Right cardiac atrium (tissue), 5 donors: ENCODE results near the gene ABL2. TPM values are rescaled to one million over a fixed set of nuclear protein-coding genes. Genes with fewer than 3 reads are reported as not detected.
"Not testable (repeated sequence)": the region's sequence is repeated elsewhere in the genome, so short reads cannot be mapped to it uniquely, and the experiment has no call there.

Experiments used
- ATAC-seq, 2 donors: fragments of 200-7000 bp; cut with Tn5 transposase; one replicate each; pipeline versions ENCODE4 v1.8.0 to v1.9.1; 2020; ENCODE audit warnings: moderate library complexity in 2 of 2, mild to moderate bottlenecking in 1 of 2
- DNase-seq, 3 donors: peaks; one replicate each; pipeline ENCODE4 v3.0.0-alpha.2; 2020
- H3K27ac ChIP-seq: one replicate; pipeline ENCODE4 v1.5.1; 2013; ENCODE audit warnings: mild to moderate bottlenecking, low read length, control low read depth, moderate library complexity
- H3K27me3 ChIP-seq: one replicate; pipeline ENCODE4 v1.6.1; 2013; ENCODE audit not compliant: control insufficient read depth, insufficient read depth
- H3K4me1 ChIP-seq: one replicate; pipeline ENCODE4 v1.6.1; 2013; ENCODE audit warnings: low read length; ENCODE audit not compliant: control insufficient read depth, insufficient read depth
- H3K4me3 ChIP-seq: one replicate; pipeline ENCODE4 v1.5.1; 2013; ENCODE audit warnings: low read length, control low read depth
- H3K9me3 ChIP-seq: one replicate; pipeline ENCODE4 v1.6.1; 2013; ENCODE audit warnings: low read length; ENCODE audit not compliant: control insufficient read depth
- WGBS: extraction: QIAGEN DNeasy Blood & Tissue Kit; methylation state at CpG from one replicate; pipeline ENCODE4 v1.1.7; 2013; 5-methylcytosine and 5-hydroxymethylcytosine counted together
- intact Hi-C, 4 donors: fragments of 100-400 bp; cut with DNase I; formaldehyde crosslinking; loops; one replicate each; pipeline versions ENCODE4 v1.11.0 to v1.14.0; 2022 to 2023
- polyA plus RNA-seq: library from polyadenylated mRNA; stranded (reverse); fragments of 200-250 nt; gene quantifications from one replicate; pipeline ENCODE4 v1.2.3, GENCODE V29; 2013
- total RNA-seq, 4 donors: library from RNA; stranded (reverse); fragmentation: NEBNext Ultra II Directional; extraction: Animal tissue kit (Norgen Biotek cat#: 25700); gene quantifications; one replicate each; pipeline ENCODE4 v1.2.1, GENCODE V29; 2021
- donor health status: healthy with polysubstance abuse.
- donor health status: DM: no; HTN: yes; CAD: no.
- donor health status: DM: no; HTN: no; CAD: no.
- donor health status: DM: no; HTN: yes; CAD: no; lungs with severe emphysema.
- donor health status: DM: yes; HTN: yes; CAD: no.

ABL2 gene
- total and polyA plus RNA-seq, 5 donors, result 3.2 to 18.4 (median 10.5) TPM

GRCh38 chr1:179247923-179248322 lies 18.4 kb upstream of the ABL2 start:
- no peak overlapping the region for H3K27ac ChIP-seq
- no peaks in the 10 kb centered on the region for H3K27me3 ChIP-seq
- no peaks in the 10 kb centered on the region for H3K4me1 ChIP-seq
- no peaks in the 10 kb centered on the region for H3K9me3 ChIP-seq
- DNase-seq (no peak), ATAC-seq (no peak)
- no peak overlapping the region for H3K4me3 ChIP-seq
- 86% methylated on average over 9 of the region's 9 CpGs for WGBS
- intact Hi-C loops, result no loop called here

GRCh38 chr1:179245426-179245825 lies 15.9 kb upstream of the ABL2 start:
- H3K9me3 ChIP-seq, ATAC-seq, H3K27ac ChIP-seq, H3K4me1 ChIP-seq, intact Hi-C loops, H3K27me3 ChIP-seq, DNase-seq, H3K4me3 ChIP-seq: not testable (repeated sequence)
- 75% methylated on average over 2 of the region's 2 CpGs for WGBS

GRCh38 chr1:179241530-179242097 lies 12.1 kb upstream of the ABL2 start:
- H3K27me3 ChIP-seq, result no peaks in the 10 kb centered on the region
- intact Hi-C loops, result no loop called here
- H3K4me3 ChIP-seq, result no peak overlapping the region
- H3K9me3 ChIP-seq, result no peaks in the 10 kb centered on the region
- ATAC-seq, result no peak
- DNase-seq, result no peak
- H3K27ac ChIP-seq, result no peak overlapping the region
- 80% methylated on average over 5 of the region's 5 CpGs for WGBS
- H3K4me1 ChIP-seq, result no peaks in the 10 kb centered on the region

- no peak overlapping the region for H3K4me3 ChIP-seq
- H3K4me1 ChIP-seq, result no peaks in the 10 kb centered on the region
- ATAC-seq, result no peak
- H3K9me3 ChIP-seq, result no peaks in the 10 kb centered on the region
- DNase-seq, result no peak
- H3K27me3 ChIP-seq, result no peaks in the 10 kb centered on the region
- no peak overlapping the region for H3K27ac ChIP-seq
- intact Hi-C loops, result no loop called here
- 84% methylated on average over 4 of the region's 4 CpGs for WGBS
These were observed 7.7 kb upstream of the ABL2 start for GRCh38 chr1:179237222-179237621.

- DNase-seq (no peak), ATAC-seq (no peak)
- H3K27me3 ChIP-seq, result no peaks in the 10 kb centered on the region
- H3K4me3 ChIP-seq, result no peak overlapping the region
- 92% methylated on average over 1 of the region's 1 CpG for WGBS
- no peaks in the 10 kb centered on the region for H3K9me3 ChIP-seq
- intact Hi-C loops, result no loop called here
- H3K4me1 ChIP-seq, result no peaks in the 10 kb centered on the region
- H3K27ac ChIP-seq, result no peak overlapping the region
These were observed 5.4 kb upstream of the ABL2 start for GRCh38 chr1:179234863-179235262.

GRCh38 chr1:179231923-179232322 lies 2.4 kb upstream of the ABL2 start:
- no peak for ATAC-seq
- H3K9me3 ChIP-seq, result no peaks in the 10 kb centered on the region
- H3K4me3 ChIP-seq, result no peak overlapping the region
- no peaks in the 10 kb centered on the region for H3K27me3 ChIP-seq
- WGBS, result 92% methylated on average over 4 of the region's 4 CpGs
- H3K27ac ChIP-seq, result no peak overlapping the region
- intact Hi-C loops, result no loop called here
- DNase-seq, result no peak
- no peaks in the 10 kb centered on the region for H3K4me1 ChIP-seq

- H3K27ac ChIP-seq, result no peak overlapping the region
- H3K4me3 ChIP-seq, result no peak overlapping the region
- intact Hi-C loops, result no loop called here
- WGBS, result 42% methylated on average over 3 of the region's 3 CpGs
- no peaks in the 10 kb centered on the region for H3K4me1 ChIP-seq
- ATAC-seq (no peak), DNase-seq (no peak)
- H3K27me3 ChIP-seq, result no peaks in the 10 kb centered on the region
- H3K9me3 ChIP-seq, result no peaks in the 10 kb centered on the region
These were observed 1.2 kb upstream of the ABL2 start for GRCh38 chr1:179230721-179231120.

GRCh38 chr1:179230251-179230650 lies 774 bp upstream of the ABL2 start:
- no peaks in the 10 kb centered on the region for H3K27me3 ChIP-seq
- ATAC-seq, result no peak
- intact Hi-C loops, result no loop called here
- H3K27ac ChIP-seq, result no peak overlapping the region
- DNase-seq, result no peak
- no peaks in the 10 kb centered on the region for H3K4me1 ChIP-seq
- WGBS, result 58% methylated on average over 5 of the region's 5 CpGs
- peak overlapping the region; percentile 68 for H3K4me3 ChIP-seq
- H3K9me3 ChIP-seq, result no peaks in the 10 kb centered on the region

- H3K4me3 ChIP-seq, result peak overlapping the region; percentile 68
- ATAC-seq (peak; percentile 73 to 85), DNase-seq (peak; percentile 49 to 80 (median 71))
- no peak overlapping the region for H3K27ac ChIP-seq
- H3K27me3 ChIP-seq, result no peaks in the 10 kb centered on the region
- WGBS, result 1% methylated on average over 19 of the region's 19 CpGs
- no peaks in the 10 kb centered on the region for H3K4me1 ChIP-seq
- H3K9me3 ChIP-seq, result no peaks in the 10 kb centered on the region
- intact Hi-C loops, result no loop called here
These were observed 679 bp downstream of the ABL2 start for GRCh38 chr1:179228783-179229213.

- Histone ChIP-seq H3K27me3 (no peaks in the 10 kb centered on the region), H3K27ac (no peak overlapping the region), H3K4me1 (no peaks in the 10 kb centered on the region), H3K4me3 (no peak overlapping the region), H3K9me3 (no peaks in the 10 kb centered on the region)
- intact Hi-C loops, result no loop called here
- DNase-seq (no peak), ATAC-seq (no peak)
These were observed 2.7 kb downstream of the ABL2 start for GRCh38 chr1:179226738-179227137.

GRCh38 chr1:179224466-179224865 lies 5.0 kb downstream of the ABL2 start:
- H3K9me3 ChIP-seq, H3K27ac ChIP-seq, DNase-seq, H3K4me3 ChIP-seq, H3K4me1 ChIP-seq, intact Hi-C loops, ATAC-seq, H3K27me3 ChIP-seq: not testable (repeated sequence)
- 95% methylated on average over 8 of the region's 8 CpGs for WGBS

- not testable (repeated sequence) for ATAC-seq
- WGBS, result 80% methylated on average over 7 of the region's 7 CpGs
These were observed 8.4 kb downstream of the ABL2 start for GRCh38 chr1:179221121-179221520.

More at GRCh38 chr1:179221121-179221520, 8.4 kb downstream of the ABL2 start:
- H3K4me3 ChIP-seq, DNase-seq, intact Hi-C loops, H3K27ac ChIP-seq, H3K4me1 ChIP-seq, H3K9me3 ChIP-seq, H3K27me3 ChIP-seq: not testable (repeated sequence)
